H1 (cell line): ENCODE results near the gene KRTAP10-5. TPM values are rescaled to one million over a fixed set of nuclear protein-coding genes. Genes with fewer than 3 reads are reported as not detected.

Experiments used
- CTCF ChIA-PET: fragments of 300-600 bp; sonication (Branson Sonifier 250); formaldehyde crosslinking; loops from one replicate; lab custom pipeline; 2021; ENCODE audit not compliant: partially characterized antibody; lab: Charles Lee
- POLR2A ChIA-PET: fragments of 300-600 bp; sonication (Branson Sonifier 250); formaldehyde crosslinking; loops from one replicate; lab custom pipeline; 2021; ENCODE audit warnings: inconsistent platforms; ENCODE audit not compliant: partially characterized antibody; lab: Charles Lee
- DNase-seq, 2 experiments: peaks; one replicate each; pipeline versions ENCODE4 v3.0.0 to v3.0.0-alpha.2; 2010 to 2022; ENCODE audit warnings: low spot score in 2 of 2, low read depth in 1 of 2, mixed read lengths in 1 of 2
- FAIRE-seq: peaks from 2 replicates; lab custom pipeline; 2011; peaks lifted over from hg19 to GRCh38; lab: Jason Lieb, UNC
- H2AFZ ChIP-seq: 2 replicates; pipeline ENCODE4 v1.8.1; 2012; ENCODE audit warnings: low read length, inconsistent platforms
- H2AK5ac ChIP-seq: 2 replicates; pipeline ENCODE4 v1.6.1; 2013; ENCODE audit warnings: low read depth, low read length
- H2BK120ac ChIP-seq: replicated peaks from 2 replicates; pipeline ENCODE3; 2013; ENCODE audit warnings: low read depth, low read length, inconsistent platforms
- H2BK12ac ChIP-seq: 2 replicates; pipeline ENCODE4 v1.6.1; 2013; ENCODE audit warnings: low read depth, low read length
- H2BK15ac ChIP-seq: 2 replicates; pipeline ENCODE4 v1.6.1; 2013; ENCODE audit warnings: low read length
- H2BK20ac ChIP-seq: 2 replicates; pipeline ENCODE4 v1.6.1; 2013; ENCODE audit warnings: low read length
- H2BK5ac ChIP-seq: 2 replicates; pipeline ENCODE4 v1.6.1; 2013; ENCODE audit warnings: low read depth, low read length
- H3K14ac ChIP-seq: 2 replicates; pipeline ENCODE4 v1.6.1; 2013; ENCODE audit warnings: inconsistent platforms; ENCODE audit not compliant: insufficient read length
- H3K18ac ChIP-seq: 2 replicates; pipeline ENCODE4 v1.6.1; 2013; ENCODE audit warnings: low read length; ENCODE audit errors: extremely low read depth
- H3K23ac ChIP-seq: 2 replicates; pipeline ENCODE4 v1.6.1; 2013; ENCODE audit warnings: inconsistent platforms; ENCODE audit not compliant: insufficient read length
- H3K23me2 ChIP-seq: 2 replicates; pipeline ENCODE4 v1.6.1; 2013; ENCODE audit warnings: low read depth, low read length
- H3K27ac ChIP-seq: 2 replicates; pipeline ENCODE4 v1.6.1; 2011; ENCODE audit warnings: low read depth, low read length, inconsistent platforms
- H3K27me3 ChIP-seq, 4 experiments: replicated peaks in 1 of 4; 1 replicate in 1 of 4; 2 replicates in 3 of 4; pipeline versions ENCODE4 v1.6.1 to v1.8.1; 2011 to 2013; ENCODE audit warnings: low read length in 3 of 4, mild to moderate bottlenecking in 3 of 4, inconsistent platforms in 2 of 4, mixed read lengths in 2 of 4, moderate library complexity in 1 of 4; ENCODE audit not compliant: control insufficient read depth in 3 of 4, insufficient read depth in 3 of 4; ENCODE audit errors: extremely low read depth in 1 of 4
- H3K36me3 ChIP-seq, 4 experiments: 2 replicates each; pipeline versions ENCODE4 v1.6.1 to v1.8.1; 2011 to 2013; ENCODE audit warnings: mild to moderate bottlenecking in 4 of 4, low read length in 3 of 4, moderate library complexity in 2 of 4, control low read depth in 1 of 4, inconsistent platforms in 1 of 4; ENCODE audit not compliant: insufficient read depth in 4 of 4, control insufficient read depth in 2 of 4
- H3K4ac ChIP-seq: replicated peaks from 2 replicates; pipeline ENCODE3; 2013; ENCODE audit warnings: low read length, low read depth, mixed read lengths, inconsistent platforms; ENCODE audit not compliant: insufficient read length
- H3K4me1 ChIP-seq, 4 experiments: replicated peaks in 1 of 4; 1 replicate in 1 of 4; 2 replicates in 3 of 4; pipeline versions ENCODE4 v1.6.1 to v1.8.1; 2011 to 2013; ENCODE audit warnings: low read length in 3 of 4, inconsistent platforms in 2 of 4, mixed read lengths in 1 of 4; ENCODE audit not compliant: insufficient read depth in 4 of 4, control insufficient read depth in 3 of 4
- H3K4me2 ChIP-seq, 2 experiments: 2 replicates each; pipeline versions ENCODE4 v1.6.1 to v1.8.1; 2011 to 2013; ENCODE audit warnings: low read depth in 2 of 2, low read length in 2 of 2, control low read depth in 1 of 2, inconsistent platforms in 1 of 2, mild to moderate bottlenecking in 1 of 2; ENCODE audit not compliant: insufficient read depth in 1 of 2
- H3K4me3 ChIP-seq, 4 experiments: fragments of 200-600, 300-600 bp in 1 of 4; sonication (generic), shearing (Covaris generic), sonication (Bioruptor Twin) in 1 of 4; 2 replicates each; pipeline versions ENCODE4 v1.5.1 to v1.8.1; 2011 to 2016; ENCODE audit warnings: low read length in 4 of 4, low read depth in 3 of 4, control low read depth in 2 of 4, inconsistent platforms in 2 of 4, mild to moderate bottlenecking in 2 of 4, mixed read lengths in 1 of 4, moderate library complexity in 1 of 4; ENCODE audit not compliant: insufficient read depth in 2 of 4; ENCODE audit errors: extremely low read depth in 1 of 4
- H3K56ac ChIP-seq: replicated peaks from 2 replicates; pipeline ENCODE3; 2013; ENCODE audit warnings: low read depth, mild to moderate bottlenecking, mixed read lengths, low read length, inconsistent platforms; ENCODE audit not compliant: insufficient read length
- H3K79me1 ChIP-seq: 2 replicates; pipeline ENCODE4 v1.6.1; 2013; ENCODE audit warnings: low read depth, low read length, control low read depth
- H3K79me2 ChIP-seq, 2 experiments: 2 replicates each; pipeline versions ENCODE4 v1.6.1 to v1.8.1; 2012 to 2013; ENCODE audit warnings: low read length in 2 of 2, mild to moderate bottlenecking in 2 of 2, inconsistent platforms in 1 of 2; ENCODE audit not compliant: insufficient read depth in 2 of 2, control insufficient read depth in 1 of 2
- H3K9ac ChIP-seq, 4 experiments: replicated peaks in 1 of 4; 1 replicate in 1 of 4; 2 replicates in 3 of 4; pipeline versions ENCODE4 v1.6.1 to v1.8.1; 2011 to 2013; ENCODE audit warnings: low read depth in 3 of 4, low read length in 3 of 4, control low read depth in 2 of 4, mild to moderate bottlenecking in 2 of 4, moderate library complexity in 2 of 4, inconsistent platforms in 1 of 4; ENCODE audit errors: extremely low read depth in 1 of 4
- H3K9me3 ChIP-seq, 2 experiments: 2 replicates each; pipeline versions ENCODE4 v1.6.1 to v1.8.1; 2012 to 2013; ENCODE audit warnings: mild to moderate bottlenecking in 2 of 2, moderate library complexity in 2 of 2, control low read depth in 1 of 2, inconsistent platforms in 1 of 2, low read depth in 1 of 2, low read length in 1 of 2, mixed read lengths in 1 of 2; ENCODE audit not compliant: insufficient read depth in 2 of 2
- H4K20me1 ChIP-seq, 2 experiments: replicated peaks in 1 of 2; 2 replicates each; pipeline versions ENCODE3 to v1.8.1; 2011 to 2013; ENCODE audit warnings: inconsistent platforms in 2 of 2, low read length in 2 of 2, mild to moderate bottlenecking in 1 of 2; ENCODE audit not compliant: insufficient read depth in 2 of 2, control insufficient read depth in 1 of 2
- H4K5ac ChIP-seq: 2 replicates; pipeline ENCODE4 v1.6.1; 2013; ENCODE audit warnings: low read length, low read depth, mixed read lengths, inconsistent platforms; ENCODE audit not compliant: insufficient read length
- H4K8ac ChIP-seq: 2 replicates; pipeline ENCODE4 v1.8.0; 2013; ENCODE audit warnings: mild to moderate bottlenecking, moderate library complexity, low read length, inconsistent platforms; ENCODE audit not compliant: insufficient read depth; ENCODE audit errors: extremely low read depth
- H4K91ac ChIP-seq: replicated peaks from 2 replicates; pipeline ENCODE3; 2013; ENCODE audit warnings: low read length, mixed read lengths, inconsistent platforms; ENCODE audit not compliant: insufficient read length
- ASH2L ChIP-seq: fragments of 200-600, 300-600 bp; sonication (generic); IDR thresholded peaks from one replicate; pipeline ENCODE4 v1.7.1; 2017; ENCODE audit warnings: low read length
- BACH1 ChIP-seq: IDR thresholded peaks from 2 replicates; pipeline ENCODE4 v1.6.1; 2012; ENCODE audit warnings: low read length, improper control_type of control experiment
- CEBPB ChIP-seq: IDR thresholded peaks from 2 replicates; pipeline ENCODE4 v1.6.1; 2012; ENCODE audit warnings: low read depth, low read length
- EGR1 ChIP-seq: IDR thresholded peaks from 2 replicates; pipeline ENCODE4 v1.6.1; 2011; ENCODE audit warnings: low read depth, low read length, borderline replicate concordance
- FOSL1 ChIP-seq: IDR thresholded peaks from 2 replicates; pipeline ENCODE4 v1.6.1; 2011; ENCODE audit warnings: mild to moderate bottlenecking, low read depth, low read length, moderate library complexity; ENCODE audit not compliant: insufficient read depth
- GTF2F1 ChIP-seq: IDR thresholded peaks from 2 replicates; pipeline ENCODE4 v1.6.1; 2012; ENCODE audit warnings: low read depth, low read length, improper control_type of control experiment, borderline replicate concordance
- HDAC2 ChIP-seq, 2 experiments: fragments of 300-600 bp in 1 of 2; sonication (generic) in 1 of 2; IDR thresholded peaks; 2 replicates each; pipeline ENCODE4 v1.6.1; 2011 to 2012; ENCODE audit warnings: low read depth in 2 of 2, low read length in 2 of 2, mild to moderate bottlenecking in 2 of 2, moderate library complexity in 2 of 2, borderline replicate concordance in 1 of 2, inconsistent platforms in 1 of 2
- KDM1A ChIP-seq: fragments of 200-600, 300-600 bp; sonication (generic); IDR thresholded peaks from 2 replicates; pipeline ENCODE4 v1.7.1; 2016; ENCODE audit warnings: mild to moderate bottlenecking, low read length, borderline replicate concordance
- POLR2AphosphoS5 ChIP-seq: IDR thresholded peaks from 2 replicates; pipeline ENCODE4 v1.6.1; 2011; ENCODE audit warnings: low read depth, low read length
- RFX5 ChIP-seq: IDR thresholded peaks from 2 replicates; pipeline ENCODE4 v1.6.1; 2011; ENCODE audit warnings: low read depth, low read length, improper control_type of control experiment, borderline replicate concordance
- SP1 ChIP-seq: IDR thresholded peaks from 2 replicates; pipeline ENCODE4 v1.6.1; 2011; ENCODE audit warnings: low read depth, low read length
- ZNF274 ChIP-seq: IDR thresholded peaks from 2 replicates; pipeline ENCODE4 v1.7.0; 2012; ENCODE audit warnings: low read length, borderline replicate concordance; ENCODE audit errors: extremely low read depth
- WGBS, 2 experiments: shearing (Covaris generic) in 1 of 2; methylation state at CpG; one replicate each; pipeline versions ENCODE4 v1.1.6 to v1.1.7; 2013 to 2015; ENCODE audit warnings: low lambda C conversion rate in 2 of 2, mixed read lengths in 2 of 2, inconsistent platforms in 1 of 2, low coverage in 1 of 2, missing lambda C conversion rate in 1 of 2; ENCODE audit not compliant: insufficient replicate concordance in 2 of 2, insufficient coverage in 1 of 2, insufficient read length in 1 of 2; ENCODE audit errors: extremely low coverage in 1 of 2, missing lambda C conversion rate in 1 of 2; 5-methylcytosine and 5-hydroxymethylcytosine counted together
- polyA plus RNA-seq, 7 experiments: library from polyadenylated mRNA; depleted of rRNA in 3 of 7; stranded (reverse) in 5 of 7; unstranded in 2 of 7; fragments of >200 nt in 5 of 7; fragments of 200-250 nt in 2 of 7; gene quantifications; 1 replicate in 5 of 7; 2 replicates in 1 of 7; 4 replicates in 1 of 7; pipeline versions ENCODE4 v1.2.1 to v1.2.3, GENCODE V29; 2011 to 2013; ENCODE audit warnings: missing spikeins in 2 of 7, mixed read lengths in 2 of 7
- total RNA-seq: library from RNA; stranded (reverse); fragmentation: NEBNext Ultra II Directional; extraction: Animal tissue kit (Norgen Biotek cat#: 25700); gene quantifications from 2 replicates; pipeline ENCODE4 v1.2.1, GENCODE V29; 2021
- TF ChIP-seq, protein P1 (sequence below): IDR thresholded peaks from 2 replicates; pipeline ENCODE4 v1.6.1; 2011; ENCODE audit warnings: low read depth, mild to moderate bottlenecking, low read length; ENCODE audit not compliant: insufficient read depth

The KRTAP10-5 gene
- total and polyA plus RNA-seq, 2 of the 8 experiments (the other 6 are each of a cell fraction or from before 2014, with no cell fraction given), result 0.09 TPM; not detected in 1

DNA sequence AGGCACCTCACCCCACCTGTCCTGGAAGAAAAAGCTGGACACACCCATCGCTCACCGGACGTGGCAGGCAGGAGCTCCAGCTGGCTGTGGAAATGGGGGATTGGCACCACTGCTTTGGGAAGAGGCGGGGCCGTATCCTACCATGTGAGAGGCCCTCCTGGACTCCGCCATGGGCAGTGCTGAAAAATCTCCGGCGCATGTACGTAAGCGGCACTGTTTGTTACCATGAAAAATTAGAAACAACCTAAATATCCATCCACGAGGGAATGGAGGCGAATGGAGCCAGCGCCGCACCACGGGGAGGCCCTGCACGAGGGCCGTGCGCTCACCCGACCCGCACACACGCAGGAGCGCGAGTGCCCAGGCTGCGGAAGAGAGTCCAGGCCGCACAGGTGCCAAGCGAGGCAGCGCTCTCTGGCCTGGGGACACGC lies 34.6 kb upstream of the KRTAP10-5 start:
- WGBS, 2 experiments, result 93% methylated on average over 28 of the region's 28 CpGs; no CpG with 5 or more reads in 1 of the 2 experiments
- peak in 1 of 2 experiments; percentile 41 for DNase-seq
- CTCF ChIA-PET, result interaction anchor here (0.9 to 1.1 kb wide), 2 partner anchors 34 kb away, joined by 3 to 4 read pairs; partner anchors contain the start of gene KRTAP10-5
- Histone ChIP-seq H3K79me1 (no peaks in the 10 kb centered on the region; the same call in 1 of the 2 replicates), H3K79me2 (no peaks in the 10 kb centered on the region), H4K91ac (peak overlapping the region; percentile 55)
- TF ChIP-seq, protein P1, sequence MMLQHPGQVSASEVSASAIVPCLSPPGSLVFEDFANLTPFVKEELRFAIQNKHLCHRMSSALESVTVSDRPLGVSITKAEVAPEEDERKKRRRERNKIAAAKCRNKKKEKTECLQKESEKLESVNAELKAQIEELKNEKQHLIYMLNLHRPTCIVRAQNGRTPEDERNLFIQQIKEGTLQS, result no peak
- TF ChIP-seq ASH2L (no peak), POLR2AphosphoS5 (no peak), HDAC2 (IDR thresholded peaks at IDR 0.05; ENCODE audit: borderline replicate concordance in 1 of 2, low read depth in 2 of 2, low read length in 2 of 2) (no peak), EGR1 (no peak), ZNF274 (no peak), BACH1 (no peak), KDM1A (no peak), FOSL1 (no peak), GTF2F1 (no peak), SP1 (no peak), CEBPB (no peak), RFX5 (no peak)
- TF ChIP-seq, all 59 proteins: peak for 0
- Histone ChIP-seq H2AFZ (no peak overlapping the region), H3K36me3 (no peaks in the 10 kb centered on the region), H3K27me3 (no peaks in the 10 kb centered on the region), H2BK5ac (no peak overlapping the region), H3K18ac (no peak overlapping the region), H3K4me3 (no peak overlapping the region), H3K4me1 (peaks cover 0 to 6% (median 2%) of the 10 kb centered on the region in 4 experiments; a peak in 4 of 7 replicates), H2BK120ac (no peak overlapping the region), H3K9ac (no peak overlapping the region), H2BK12ac (no peak overlapping the region), H3K23me2 (no peaks in the 10 kb centered on the region), H4K8ac (no peak overlapping the region; the same call in 1 of the 2 replicates), H2AK5ac (no peak overlapping the region; the same call in 1 of the 2 replicates), H3K23ac (no peak overlapping the region), H4K5ac (no peak overlapping the region), H4K20me1 (peaks cover 0 to 1% of the 10 kb centered on the region in 2 experiments), H2BK15ac (no peak overlapping the region), H3K9me3 (peaks cover 18 to 21% of the 10 kb centered on the region in 2 experiments), H2BK20ac (no peak overlapping the region), H3K4me2 (no peak overlapping the region), H3K14ac (no peak overlapping the region), H3K56ac (no peak overlapping the region), H3K4ac (no peak overlapping the region), H3K27ac (no peak overlapping the region)
- POLR2A ChIA-PET, result interaction anchor here (0.6 kb wide), 1 partner anchor 1013 kb away, joined by 3 read pairs; no protein-coding TSS in a partner anchor
- FAIRE-seq, result no peak
